Esophagus (tissue), 2 donors: ENCODE measurements around the gene NT5DC3. TPM values are rescaled to one million over a fixed set of nuclear protein-coding genes. Genes with fewer than 3 reads are reported as not detected.
A peak's percentile ranks its signal among the peaks of the same experiment; 100 is the strongest.

ENCODE experiments used
- H3K27ac ChIP-seq, 2 donors: one replicate each; pipeline ENCODE4 v1.5.1; 2013; ENCODE audit warnings: low read depth in 2 of 2, mild to moderate bottlenecking in 2 of 2, inconsistent platforms in 1 of 2, low read length in 1 of 2, moderate library complexity in 1 of 2
- H3K27me3 ChIP-seq, 2 donors: one replicate each; pipeline ENCODE4 v1.6.1; 2013; ENCODE audit warnings: low read length in 2 of 2, control low read depth in 1 of 2, mild to moderate bottlenecking in 1 of 2; ENCODE audit not compliant: insufficient read depth in 2 of 2, control insufficient read depth in 1 of 2
- H3K36me3 ChIP-seq, 2 donors: one replicate each; pipeline ENCODE4 v1.6.1; 2013; ENCODE audit warnings: low read length in 1 of 2; ENCODE audit not compliant: control insufficient read depth in 2 of 2, insufficient read depth in 2 of 2
- H3K4me1 ChIP-seq, 2 donors: one replicate each; pipeline ENCODE4 v1.6.1; 2013; ENCODE audit warnings: low read length in 1 of 2; ENCODE audit not compliant: control insufficient read depth in 2 of 2, insufficient read depth in 2 of 2
- H3K4me3 ChIP-seq, 2 donors: one replicate each; pipeline ENCODE4 v1.5.1; 2013; ENCODE audit warnings: low read length in 2 of 2, mild to moderate bottlenecking in 2 of 2, low read depth in 1 of 2, moderate library complexity in 1 of 2
- H3K9me3 ChIP-seq, 2 donors: one replicate each; pipeline ENCODE4 v1.6.1; 2013; ENCODE audit warnings: mild to moderate bottlenecking in 2 of 2, low read depth in 1 of 2, low read length in 1 of 2, moderate library complexity in 1 of 2; ENCODE audit not compliant: control insufficient read depth in 2 of 2, insufficient read depth in 1 of 2
- WGBS, 2 donors: extraction: QIAGEN DNeasy Blood & Tissue Kit; methylation state at CpG; one replicate each; pipeline ENCODE4 v1.1.7; 2013; 5-methylcytosine and 5-hydroxymethylcytosine counted together
- polyA plus RNA-seq, 2 donors: library from polyadenylated mRNA; stranded (reverse); fragments of 200-250 nt; gene quantifications; one replicate each; pipeline ENCODE4 v1.2.3, GENCODE V29; 2013
- donor health status: healthy with polysubstance abuse.
- donor health status: Bipolar disorder and iron deficiency.

NT5DC3 gene
- polyA plus RNA-seq, 2 donors, result 2.6 to 2.8 TPM

- no peak overlapping the region for H3K4me3 ChIP-seq
- no peaks in the 10 kb centered on the region for H3K36me3 ChIP-seq
- H3K27me3 ChIP-seq, result no peaks in the 10 kb centered on the region
- 60 to 68% methylated on average over 2 of the region's 2 CpGs for WGBS, 2 donors
- H3K9me3 ChIP-seq, result no peaks in the 10 kb centered on the region
- H3K27ac ChIP-seq, result no peak overlapping the region
- peaks cover 4 to 8% of the 10 kb centered on the region in 2 donors for H3K4me1 ChIP-seq
Measured at GRCh38 chr12:103857164-103857563, 16.1 kb upstream of the NT5DC3 start.

- H3K27ac ChIP-seq, result no peak overlapping the region
- WGBS, 2 donors, result 80 to 81% methylated on average over 8 of the region's 8 CpGs
- H3K27me3 ChIP-seq, result no peaks in the 10 kb centered on the region
Measured at GRCh38 chr12:103855896-103856657, 15.0 kb upstream of the NT5DC3 start.

GRCh38 chr12:103855036-103855712 lies 14.1 kb upstream of the NT5DC3 start:
- Histone ChIP-seq H3K4me3 (no peak overlapping the region), H3K9me3 (no peaks in the 10 kb centered on the region), H3K36me3 (no peaks in the 10 kb centered on the region), H3K27me3 (no peaks in the 10 kb centered on the region), H3K27ac (peak overlapping the region in 1 of 2 donors; percentile 31), H3K4me1 (peaks cover 4 to 5% of the 10 kb centered on the region in 2 donors)
- WGBS, 2 donors, result 69 to 84% methylated on average over 8 of the region's 8 CpGs

More at GRCh38 chr12:103855896-103856657, 15.0 kb upstream of the NT5DC3 start:
- Histone ChIP-seq H3K9me3 (no peaks in the 10 kb centered on the region), H3K4me1 (peaks cover 4 to 8% of the 10 kb centered on the region in 2 donors), H3K36me3 (no peaks in the 10 kb centered on the region), H3K4me3 (no peak overlapping the region)

GRCh38 chr12:103854372-103854973 lies 13.4 kb upstream of the NT5DC3 start:
- H3K4me3 ChIP-seq, result no peak overlapping the region
- no peak overlapping the region for H3K27ac ChIP-seq
- H3K27me3 ChIP-seq, result no peaks in the 10 kb centered on the region
- peaks cover 0 to 4% of the 10 kb centered on the region in 2 donors for H3K4me1 ChIP-seq
- 88 to 90% methylated on average over 6 of the region's 6 CpGs for WGBS, 2 donors
- no peaks in the 10 kb centered on the region for H3K9me3 ChIP-seq
- H3K36me3 ChIP-seq, result no peaks in the 10 kb centered on the region

- 25 to 45% methylated on average over 3 of the region's 3 CpGs for WGBS, 2 donors
- Histone ChIP-seq H3K4me1 (peaks cover 0 to 4% of the 10 kb centered on the region in 2 donors), H3K27ac (no peak overlapping the region), H3K27me3 (no peaks in the 10 kb centered on the region), H3K36me3 (no peaks in the 10 kb centered on the region), H3K4me3 (no peak overlapping the region), H3K9me3 (no peaks in the 10 kb centered on the region)
Measured at GRCh38 chr12:103852498-103852997, 11.5 kb upstream of the NT5DC3 start.

- Histone ChIP-seq H3K4me1 (peaks cover 0 to 4% of the 10 kb centered on the region in 2 donors), H3K36me3 (no peaks in the 10 kb centered on the region), H3K27me3 (no peaks in the 10 kb centered on the region), H3K9me3 (no peaks in the 10 kb centered on the region), H3K27ac (no peak overlapping the region), H3K4me3 (no peak overlapping the region)
- WGBS, 2 donors, result 47 to 69% methylated on average over 1 of the region's 1 CpG
Measured at GRCh38 chr12:103851127-103851526, 10.1 kb upstream of the NT5DC3 start.

GRCh38 chr12:103850429-103850828 lies 9.4 kb upstream of the NT5DC3 start:
- no peak overlapping the region for H3K27ac ChIP-seq
- peaks cover 0 to 4% of the 10 kb centered on the region in 2 donors for H3K4me1 ChIP-seq
- H3K9me3 ChIP-seq, result no peaks in the 10 kb centered on the region
- H3K4me3 ChIP-seq, result no peak overlapping the region
- no peaks in the 10 kb centered on the region for H3K36me3 ChIP-seq
- no peaks in the 10 kb centered on the region for H3K27me3 ChIP-seq
- WGBS, 2 donors, result 90 to 93% methylated on average over 1 of the region's 1 CpG

- Histone ChIP-seq H3K36me3 (no peaks in the 10 kb centered on the region), H3K4me1 (no peaks in the 10 kb centered on the region), H3K27me3 (no peaks in the 10 kb centered on the region), H3K27ac (no peak overlapping the region), H3K9me3 (no peaks in the 10 kb centered on the region), H3K4me3 (no peak overlapping the region)
- 82 to 88% methylated on average over 4 of the region's 4 CpGs for WGBS, 2 donors
Measured at GRCh38 chr12:103848917-103849491, 8.0 kb upstream of the NT5DC3 start.

- H3K4me1 ChIP-seq, result no peaks in the 10 kb centered on the region
- no peaks in the 10 kb centered on the region for H3K36me3 ChIP-seq
- no peak overlapping the region for H3K27ac ChIP-seq
- no peak overlapping the region for H3K4me3 ChIP-seq
- H3K27me3 ChIP-seq, result no peaks in the 10 kb centered on the region
- H3K9me3 ChIP-seq, result no peaks in the 10 kb centered on the region
- 47 to 52% methylated on average over 3 of the region's 3 CpGs for WGBS, 2 donors
Measured at GRCh38 chr12:103848143-103848542, 7.1 kb upstream of the NT5DC3 start.
